A673 (cell line): ENCODE measurements around the gene NPIPB2. TPM values are rescaled to one million over a fixed set of nuclear protein-coding genes. Genes with fewer than 3 reads are reported as not detected.
A peak's percentile ranks its signal among the peaks of the same experiment; 100 is the strongest.

Experiments
- BruUV-seq: library from RNA; stranded (reverse); fragments of 400-500 nt; replicated peaks from 2 replicates; lab custom pipeline; 2021; lab: Mats Ljungman, UMichigan
- CTCF ChIA-PET: fragments of 300-600 bp; sonication (Branson Sonifier 250); formaldehyde crosslinking; loops from one replicate; lab custom pipeline; 2022; ENCODE audit warnings: antibody characterized with exemption; lab: Charles Lee
- POLR2A ChIA-PET: fragments of 300-600 bp; sonication (Branson Sonifier 250); formaldehyde crosslinking; loops from one replicate; lab custom pipeline; 2022; ENCODE audit warnings: antibody characterized with exemption; ENCODE audit not compliant: low non-redundant PET; lab: Charles Lee
- DNase-seq: peaks from one replicate; pipeline ENCODE4 v3.0.0-alpha.2; 2015; ENCODE audit warnings: low spot score
- H3K27ac ChIP-seq: fragments of 200-600 bp; sonication (generic); 2 replicates; pipeline ENCODE4 v1.5.1; 2016; ENCODE audit warnings: mixed run types, low read depth, mild to moderate bottlenecking, mixed read lengths, antibody characterized with exemption, low read length; ENCODE audit not compliant: poor library complexity, severe bottlenecking
- H3K27me3 ChIP-seq: fragments of 200-600 bp; sonication (generic); replicated peaks from 2 replicates; pipeline ENCODE4 v1.6.1; 2017; ENCODE audit warnings: mixed run types, low read depth, mild to moderate bottlenecking, mixed read lengths, antibody characterized with exemption, low read length; ENCODE audit not compliant: insufficient read depth, poor library complexity
- H3K36me3 ChIP-seq: fragments of 200-600 bp; sonication (generic); 2 replicates; pipeline ENCODE4 v1.6.1; 2016; ENCODE audit warnings: mixed run types, mild to moderate bottlenecking, mixed read lengths, antibody characterized with exemption, low read length; ENCODE audit not compliant: insufficient read depth, poor library complexity, severe bottlenecking
- H3K4me1 ChIP-seq: fragments of 200-600 bp; sonication (generic); 2 replicates; pipeline ENCODE4 v1.6.1; 2017; ENCODE audit warnings: mixed run types, mild to moderate bottlenecking, mixed read lengths, antibody characterized with exemption, low read length; ENCODE audit not compliant: insufficient read depth, poor library complexity, severe bottlenecking
- H3K4me3 ChIP-seq: fragments of 200-600 bp; sonication (generic); 2 replicates; pipeline ENCODE4 v1.5.1; 2016; ENCODE audit warnings: low read depth, mixed run types, mild to moderate bottlenecking, mixed read lengths, low read length; ENCODE audit not compliant: poor library complexity, severe bottlenecking
- H3K9me3 ChIP-seq: fragments of 200-600 bp; sonication (generic); 2 replicates; pipeline ENCODE4 v1.6.1; 2016; ENCODE audit warnings: mixed run types, low read depth, mild to moderate bottlenecking, mixed read lengths, antibody characterized with exemption, low read length; ENCODE audit not compliant: poor library complexity, severe bottlenecking
- CTCF ChIP-seq: fragments of 300-800, 200-600 bp; sonication (generic); conservative IDR thresholded peaks from 2 replicates; pipeline ENCODE4 v1.5.1; 2017; ENCODE audit warnings: low read depth, mild to moderate bottlenecking, antibody characterized with exemption, low read length, moderate library complexity, mixed read lengths
- EZH2 ChIP-seq: fragments of 200-600 bp; sonication (generic); IDR thresholded peaks from 2 replicates; pipeline ENCODE4 v1.6.1; 2017; ENCODE audit warnings: borderline replicate concordance, low read depth, mild to moderate bottlenecking, mixed read lengths, antibody characterized with exemption, low read length; ENCODE audit not compliant: poor library complexity, severe bottlenecking
- intact Hi-C: fragments of 100-400 bp; cut with micrococcal nuclease; formaldehyde crosslinking; loops from one replicate; pipeline ENCODE4 v1.10.0; 2022; ENCODE audit not compliant: unreplicated experiment
- total RNA-seq: library from RNA; stranded (reverse); gene quantifications from 2 replicates; pipeline ENCODE4 v1.2.3, GENCODE V29; 2021

The NPIPB2 gene
- total RNA-seq, 1 experiment from 2014 or later, result 9.6 TPM

DNA sequence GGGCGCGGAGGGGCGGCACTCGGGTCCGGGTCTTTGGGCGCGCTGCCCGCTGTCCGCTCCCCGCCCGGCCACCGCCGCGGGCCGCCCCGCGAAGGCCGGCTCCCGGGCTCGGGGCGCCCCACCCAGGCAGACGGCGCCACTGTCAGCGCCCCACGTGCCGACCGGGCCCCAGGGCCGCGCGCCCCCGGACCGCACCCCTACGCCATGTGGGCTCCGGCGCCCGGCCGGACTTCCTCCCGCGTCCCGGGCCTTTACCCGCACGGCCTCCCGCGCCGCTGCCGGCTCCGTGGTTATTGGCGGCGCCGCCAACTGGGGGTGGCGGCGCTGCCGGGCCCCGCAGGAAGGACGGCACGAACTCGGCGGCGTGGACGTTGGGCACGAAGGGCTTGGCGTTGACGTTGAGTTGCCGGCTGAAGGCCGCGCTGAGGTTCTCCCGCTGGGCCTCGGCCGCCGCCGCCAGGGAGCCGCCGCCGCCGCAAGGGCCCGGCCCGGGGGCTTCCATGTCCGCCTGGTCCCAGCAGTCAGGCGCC is 26.7 kb downstream of the NPIPB2 start:
- H3K4me1 ChIP-seq, result peaks cover 22% of the 10 kb centered on the region
- no TSS peak for BruUV-seq
- peak; percentile 38 for DNase-seq
- CTCF ChIA-PET, result no interaction called here
- POLR2A ChIA-PET, result no interaction called here
- H3K9me3 ChIP-seq, result no peaks in the 10 kb centered on the region
- H3K36me3 ChIP-seq, result no peaks in the 10 kb centered on the region
- H3K27me3 ChIP-seq, result no peaks in the 10 kb centered on the region
- intact Hi-C loops, result loop anchor here (2.0 kb wide), 1 partner anchor 62 kb away; the partner anchor contains the start of gene SNX29
- H3K27ac ChIP-seq, result peak overlapping the region; percentile 88
- TF ChIP-seq CTCF, result no peak
- TF ChIP-seq EZH2, result no peak
- H3K4me3 ChIP-seq, result peak overlapping the region; percentile 96

- POLR2A ChIA-PET, result no interaction called here
- peak; percentile 44 for DNase-seq
Measured at GRCh38 chr16:11914210-11915113, 27.4 kb downstream of the NPIPB2 start.

More at GRCh38 chr16:11914210-11915113, 27.4 kb downstream of the NPIPB2 start:
- no TSS peak for BruUV-seq
- Histone ChIP-seq H3K4me1 (peaks cover 24% of the 10 kb centered on the region), H3K27ac (peak overlapping the region; percentile 88), H3K9me3 (no peaks in the 10 kb centered on the region), H3K27me3 (no peaks in the 10 kb centered on the region), H3K4me3 (peak overlapping the region; percentile 96), H3K36me3 (no peaks in the 10 kb centered on the region)
- CTCF ChIA-PET, result no interaction called here
- intact Hi-C loops, result loop anchor here (2.0 kb wide), 1 partner anchor 62 kb away; the partner anchor contains the start of gene SNX29
- TF ChIP-seq EZH2 (no peak), CTCF (no peak)
